Measurements from ENCODE around the gene PDE9A. TPM values are rescaled to one million over a fixed set of nuclear protein-coding genes. Genes with fewer than 3 reads are reported as not detected.

The PDE9A gene
- total and polyA plus RNA-seq, 2 of the 4 experiments (the other 2 are of a cell fraction), result 0.89 to 0.90 TPM

GRCh38 chr21:42736646-42737350, 83.4 kb downstream of the PDE9A start:
- H4K20me1 ChIP-seq (ENCODE audit: insufficient read depth, low read length), result no peaks in the 10 kb centered on the region
- H4K91ac ChIP-seq (ENCODE audit: insufficient read depth, low read depth, low read length), result no peak overlapping the region
- no peak overlapping the region for H2BK5ac ChIP-seq (ENCODE audit: low read depth, low read length, poor library complexity, severe bottlenecking)
- ChIA-PET POLR2A (ENCODE audit: unreplicated experiment) (no interaction called here), CTCF (no interaction called here)
- H3K9me3 ChIP-seq (ENCODE audit: control insufficient read depth, insufficient read depth, low read length), result no peaks in the 10 kb centered on the region
- no peak overlapping the region for H4K5ac ChIP-seq (ENCODE audit: low read depth, low read length)
- peaks cover 7% of the 10 kb centered on the region; the same call in 1 of the 2 replicates for H3K4me1 ChIP-seq (ENCODE audit: control insufficient read depth, insufficient read depth, low read length)
- no peak overlapping the region for H3K27ac ChIP-seq (ENCODE audit: insufficient read depth, low read length)
- no peak overlapping the region for H2AFZ ChIP-seq (replicated peaks; ENCODE audit: low read length, poor library complexity)
- no peak overlapping the region for H3K23ac ChIP-seq (ENCODE audit: low read depth, low read length)
- H3K4me3 ChIP-seq (ENCODE audit: insufficient read depth, low read depth, low read length), result no peak overlapping the region
- H3K36me3 ChIP-seq (ENCODE audit: control insufficient read depth, insufficient read depth, low read length), result no peaks in the 10 kb centered on the region; the same call in 1 of the 2 replicates
- no peak overlapping the region for H2AK9ac ChIP-seq (replicated peaks; ENCODE audit: low read depth, low read length, poor library complexity)
- H4K8ac ChIP-seq (ENCODE audit: low read depth in 2 of 2, low read length in 2 of 2), result no peak overlapping the region
- H3K18ac ChIP-seq (ENCODE audit: low read depth, low read length), result no peak overlapping the region
- in situ Hi-C loops (cut with MboI; ENCODE audit: low sequenced_read_pairs) (no loop called here), dilution Hi-C loops (cut with HindIII; ENCODE audit: low sequenced_read_pairs, unreplicated experiment) (no loop called here), intact Hi-C loops (cut with micrococcal nuclease) (no loop called here)
- WGBS, 2 experiments (ENCODE audit: extremely low coverage in 2 of 2, insufficient read length in 1 of 2), result 100% methylated on average over 3 of the region's 12 CpGs; no CpG with 5 or more reads in 1 of the 2 experiments
- H3K79me1 ChIP-seq (ENCODE audit: low read depth in 1 of 2, low read length in 2 of 2), result no peaks in the 10 kb centered on the region
- no peak overlapping the region for H2AK5ac ChIP-seq (ENCODE audit: low read depth, low read length)
- H3K9me1 ChIP-seq (ENCODE audit: insufficient read depth, low read length), result no peaks in the 10 kb centered on the region
- H3K9ac ChIP-seq (ENCODE audit: low read depth, low read length), result no peak overlapping the region
- TF ChIP-seq RCOR1 (IDR thresholded peaks at IDR 0.05; ENCODE audit: insufficient replicate concordance, low read length), result no peak
- TF ChIP-seq USF2 (IDR thresholded peaks at IDR 0.05; ENCODE audit: low read depth, low read length), result no peak
- no peak for TF ChIP-seq MAFK (IDR thresholded peaks at IDR 0.05; ENCODE audit: low read depth, low read length)
- TF ChIP-seq MAZ (IDR thresholded peaks at IDR 0.05; ENCODE audit: borderline replicate concordance, low read depth, low read length), result no peak
- no peak for TF ChIP-seq SMC3 (IDR thresholded peaks at IDR 0.05; ENCODE audit: low read depth, low read length)
- no peak for TF ChIP-seq CHD1 (IDR thresholded peaks at IDR 0.05; ENCODE audit: low read depth, low read length)
- TF ChIP-seq RAD21 (IDR thresholded peaks at IDR 0.05; ENCODE audit: low read length), result no peak
- no peak for TF ChIP-seq POLR2A (IDR thresholded peaks at IDR 0.05; ENCODE audit: low read depth, low read length)
- no peak for TF ChIP-seq RFX5 (IDR thresholded peaks at IDR 0.05; ENCODE audit: low read depth, low read length)
- TF ChIP-seq NFE2L2 (IDR thresholded peaks at IDR 0.05; ENCODE audit: low read depth, low read length), result no peak
- TF ChIP-seq BHLHE40 (IDR thresholded peaks at IDR 0.05; ENCODE audit: low read depth, low read length), result no peak
- no peak for TF ChIP-seq MXI1 (IDR thresholded peaks at IDR 0.05; ENCODE audit: borderline replicate concordance, low read depth, low read length)
- no peak for TF ChIP-seq CEBPB (IDR thresholded peaks at IDR 0.05; ENCODE audit: low read depth, low read length)
- TF ChIP-seq, protein P1, sequence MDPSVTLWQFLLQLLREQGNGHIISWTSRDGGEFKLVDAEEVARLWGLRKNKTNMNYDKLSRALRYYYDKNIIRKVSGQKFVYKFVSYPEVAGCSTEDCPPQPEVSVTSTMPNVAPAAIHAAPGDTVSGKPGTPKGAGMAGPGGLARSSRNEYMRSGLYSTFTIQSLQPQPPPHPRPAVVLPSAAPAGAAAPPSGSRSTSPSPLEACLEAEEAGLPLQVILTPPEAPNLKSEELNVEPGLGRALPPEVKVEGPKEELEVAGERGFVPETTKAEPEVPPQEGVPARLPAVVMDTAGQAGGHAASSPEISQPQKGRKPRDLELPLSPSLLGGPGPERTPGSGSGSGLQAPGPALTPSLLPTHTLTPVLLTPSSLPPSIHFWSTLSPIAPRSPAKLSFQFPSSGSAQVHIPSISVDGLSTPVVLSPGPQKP (IDR thresholded peaks at IDR 0.05; ENCODE audit: borderline replicate concordance, low read depth, low read length), result no peak
- H3K14ac ChIP-seq (replicated peaks; ENCODE audit: low read depth, low read length), result no peak overlapping the region
- H2BK20ac ChIP-seq (ENCODE audit: low read depth, low read length), result no peak overlapping the region
- H3K4me2 ChIP-seq (ENCODE audit: low read depth, low read length), result no peak overlapping the region
- BruUV-seq (replicated peaks), result no TSS peak
- DNase-seq (no peak), ATAC-seq (ENCODE audit: low read depth) (no peak)
- H3K56ac ChIP-seq (ENCODE audit: extremely low read depth, insufficient read depth, low read length), result no peak overlapping the region
- no peak overlapping the region for H2BK15ac ChIP-seq (ENCODE audit: low read depth, low read length)
- H3K27me3 ChIP-seq (ENCODE audit: control insufficient read depth, insufficient read depth, low read length), result no peaks in the 10 kb centered on the region; the same call in 1 of the 2 replicates
- no peak overlapping the region for H2BK120ac ChIP-seq (ENCODE audit: low read depth, low read length)
- H3K4ac ChIP-seq (ENCODE audit: low read depth, low read length), result no peak overlapping the region
